GM10248 (cell line): ENCODE data around the gene S100A11.
"Not testable (repeated sequence)": the region's sequence is repeated elsewhere in the genome, so short reads cannot be mapped to it uniquely, and the experiment has no call there.

ENCODE experiments used
- CTCF ChIA-PET: fragments of 300-600 bp; sonication (Branson Sonifier 250); formaldehyde crosslinking; extraction: SDS; loops from one replicate; lab custom pipeline; 2021; ENCODE audit warnings: antibody characterized with exemption; lab: Yijun Ruan, JAX
- POLR2A ChIA-PET: fragments of 350-650 bp; sonication (Branson Sonifier 250); formaldehyde crosslinking; extraction: SDS; loops from one replicate; lab custom pipeline; 2020; ENCODE audit warnings: antibody characterized with exemption; lab: Yijun Ruan, JAX
- DNase-seq: peaks from one replicate; pipeline ENCODE4 v3.0.0; 2012; ENCODE audit errors: extremely low spot score
- TF ChIP-seq, protein P1 (sequence below): IDR thresholded peaks from 2 replicates; pipeline ENCODE4 v1.5.1; 2012; ENCODE audit warnings: mild to moderate bottlenecking, low read depth; ENCODE audit errors: extremely low read depth, missing control alignments, control extremely low read depth

S100A11 gene

DNA sequence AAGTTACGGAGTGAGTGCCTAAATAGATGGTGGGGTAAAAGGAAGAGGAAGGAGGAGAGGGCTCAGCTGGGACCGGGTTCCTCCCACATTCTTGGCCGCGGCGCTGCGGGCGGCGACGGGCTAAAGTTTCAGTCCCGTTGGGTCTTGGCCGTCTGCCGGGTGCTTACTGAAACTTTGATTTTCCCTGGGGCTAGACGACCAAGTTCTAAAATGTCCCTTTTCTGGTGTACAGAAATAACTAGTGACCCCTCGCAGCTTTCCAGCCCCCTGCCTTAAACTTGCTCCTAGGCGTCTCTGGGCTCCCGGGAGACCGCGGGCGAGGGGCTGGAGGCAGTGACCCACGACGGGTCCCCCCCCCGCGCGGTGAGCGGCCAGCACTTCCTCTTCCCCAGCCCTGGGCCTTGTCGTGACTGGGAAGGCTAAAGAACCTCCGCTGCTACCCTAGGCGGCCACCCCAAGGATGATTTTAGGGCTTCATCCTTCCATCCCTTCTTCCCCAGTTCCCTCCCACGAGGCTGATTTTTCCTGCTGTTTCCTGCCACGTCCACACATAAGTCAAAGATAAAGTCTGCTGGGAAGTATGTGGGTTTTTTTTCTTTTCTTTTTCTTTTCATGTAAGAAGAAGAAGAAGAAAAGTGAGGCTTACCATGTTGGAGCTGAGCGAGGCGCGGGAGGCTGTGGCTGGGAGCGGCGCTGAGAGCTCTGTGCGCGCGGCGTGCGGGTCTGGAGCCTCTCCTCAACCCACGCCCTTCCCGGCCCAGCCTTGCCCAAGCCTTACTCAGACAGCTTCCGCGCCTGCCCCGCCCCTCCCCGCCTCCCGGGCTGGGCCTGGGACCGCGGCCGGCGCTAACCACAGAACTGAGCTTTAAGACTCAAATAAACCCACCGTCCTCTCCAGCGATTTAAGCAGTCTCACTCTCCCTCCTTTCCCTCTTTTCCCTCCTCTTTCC is at the start of gene S100A11:
TSS of gene S100A11 (minus strand) at position 738 of the 950 bp plus-strand sequence. CDS start at position 649, 89 bp downstream.
- ChIA-PET POLR2A (no interaction called here), CTCF (interaction anchor here (1.0 to 8.8 kb wide), 6 partner anchors 11 to 422 kb away, joined by 3 to 42 read pairs (median 4); no protein-coding TSS in a partner anchor)
- peak; percentile 66 for DNase-seq
- TF ChIP-seq, protein P1, sequence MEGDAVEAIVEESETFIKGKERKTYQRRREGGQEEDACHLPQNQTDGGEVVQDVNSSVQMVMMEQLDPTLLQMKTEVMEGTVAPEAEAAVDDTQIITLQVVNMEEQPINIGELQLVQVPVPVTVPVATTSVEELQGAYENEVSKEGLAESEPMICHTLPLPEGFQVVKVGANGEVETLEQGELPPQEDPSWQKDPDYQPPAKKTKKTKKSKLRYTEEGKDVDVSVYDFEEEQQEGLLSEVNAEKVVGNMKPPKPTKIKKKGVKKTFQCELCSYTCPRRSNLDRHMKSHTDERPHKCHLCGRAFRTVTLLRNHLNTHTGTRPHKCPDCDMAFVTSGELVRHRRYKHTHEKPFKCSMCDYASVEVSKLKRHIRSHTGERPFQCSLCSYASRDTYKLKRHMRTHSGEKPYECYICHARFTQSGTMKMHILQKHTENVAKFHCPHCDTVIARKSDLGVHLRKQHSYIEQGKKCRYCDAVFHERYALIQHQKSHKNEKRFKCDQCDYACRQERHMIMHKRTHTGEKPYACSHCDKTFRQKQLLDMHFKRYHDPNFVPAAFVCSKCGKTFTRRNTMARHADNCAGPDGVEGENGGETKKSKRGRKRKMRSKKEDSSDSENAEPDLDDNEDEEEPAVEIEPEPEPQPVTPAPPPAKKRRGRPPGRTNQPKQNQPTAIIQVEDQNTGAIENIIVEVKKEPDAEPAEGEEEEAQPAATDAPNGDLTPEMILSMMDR: no peak

DNA sequence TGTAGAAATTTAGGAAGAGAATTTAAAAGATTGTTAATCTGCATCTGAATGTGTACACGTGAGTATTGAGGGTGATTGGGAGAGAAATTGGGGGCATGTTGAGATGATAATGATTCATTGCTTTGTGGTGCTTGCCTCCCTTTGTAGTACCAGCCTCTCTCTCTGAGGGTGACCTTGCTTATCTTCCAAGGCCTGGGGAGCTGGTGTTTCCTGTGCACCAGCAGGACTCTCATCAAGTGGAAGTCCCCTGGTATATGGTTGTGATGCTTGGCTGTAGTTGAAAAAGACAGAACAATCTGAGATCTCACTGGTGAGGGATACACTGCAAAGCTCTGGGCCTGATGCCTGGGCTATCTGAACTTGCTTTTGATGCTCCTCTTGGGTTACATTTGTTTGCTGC is 48.0 kb upstream of the S100A11 start:
- TF ChIP-seq, protein P1: no peak
- POLR2A ChIA-PET: no interaction called here
- CTCF ChIA-PET: no interaction called here
- DNase-seq: no peak

DNA sequence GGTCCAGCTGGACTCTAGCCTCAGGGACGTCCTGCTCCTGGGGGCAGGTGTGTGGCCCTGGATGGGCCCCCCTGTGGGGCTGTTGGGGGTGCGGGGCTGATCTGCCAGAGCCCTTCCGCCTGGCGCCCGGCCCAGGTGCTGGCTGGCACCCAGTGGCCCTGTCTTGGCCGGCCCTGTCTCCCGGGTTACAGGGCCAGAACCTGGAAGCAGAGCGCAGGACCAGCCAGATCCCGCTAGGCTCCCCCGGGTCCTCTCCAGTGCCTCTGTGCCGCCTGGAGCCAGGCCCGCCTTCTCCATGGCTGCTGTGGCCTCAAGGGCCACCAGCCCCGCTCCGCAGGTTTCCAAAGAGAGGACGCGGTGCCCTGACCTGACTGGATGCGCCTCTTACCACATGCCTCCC is 44.2 kb upstream of the S100A11 start:
- DNase-seq, POLR2A ChIA-PET, CTCF ChIA-PET: not testable (repeated sequence)

DNA sequence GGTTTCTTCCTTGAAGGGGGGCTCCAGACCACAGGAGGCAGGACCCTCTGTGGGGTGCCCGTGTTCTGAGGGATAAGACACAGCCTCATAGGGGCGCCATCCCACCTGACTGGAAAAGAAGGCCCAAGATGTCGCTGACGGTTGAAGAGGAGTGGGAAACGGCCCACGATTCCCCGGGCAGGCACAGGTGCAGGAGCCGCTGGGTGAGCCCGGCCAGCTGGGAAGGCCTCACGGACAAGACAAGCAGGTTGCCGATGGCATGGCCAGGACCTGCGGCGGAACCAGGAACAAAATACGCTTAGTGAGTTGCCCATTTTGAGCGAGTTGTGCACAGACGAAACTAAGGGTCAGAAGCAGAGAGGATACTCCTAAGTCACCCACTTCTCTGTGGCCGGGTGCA is 43.7 kb upstream of the S100A11 start:
- DNase-seq, POLR2A ChIA-PET, CTCF ChIA-PET: not testable (repeated sequence)

DNA sequence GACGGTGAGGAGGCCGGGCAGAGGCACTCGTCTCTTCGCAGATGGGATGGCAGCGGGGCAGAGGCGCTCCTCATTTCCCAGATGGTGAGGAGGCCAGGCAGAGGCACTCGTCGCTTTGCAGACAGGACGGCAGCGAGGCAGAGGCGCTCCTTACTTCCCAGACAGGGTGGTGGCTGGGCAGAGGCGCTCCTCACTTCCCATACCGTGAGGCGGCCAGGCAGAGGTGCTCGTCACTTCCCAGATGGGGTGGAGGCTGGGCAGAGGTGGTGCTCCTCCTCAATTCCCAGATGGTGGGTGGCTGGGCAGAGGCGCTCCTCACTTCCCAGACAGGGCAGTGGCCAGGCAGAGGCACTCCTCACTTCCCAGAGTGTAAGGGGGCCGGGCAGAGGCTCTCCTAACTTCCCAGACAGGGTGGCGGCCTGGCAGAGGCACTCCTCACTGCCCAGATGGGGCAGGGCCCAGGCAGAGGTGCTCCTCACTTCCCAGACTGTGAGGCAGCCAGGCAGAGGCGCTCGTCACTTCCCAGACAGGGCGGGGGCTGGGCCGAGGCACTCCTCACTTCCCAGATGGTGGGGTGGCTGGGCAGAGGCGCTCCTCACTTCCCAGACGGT is 42.1 kb upstream of the S100A11 start:
- POLR2A ChIA-PET: no interaction called here
- TF ChIP-seq, protein P1: no peak

DNA sequence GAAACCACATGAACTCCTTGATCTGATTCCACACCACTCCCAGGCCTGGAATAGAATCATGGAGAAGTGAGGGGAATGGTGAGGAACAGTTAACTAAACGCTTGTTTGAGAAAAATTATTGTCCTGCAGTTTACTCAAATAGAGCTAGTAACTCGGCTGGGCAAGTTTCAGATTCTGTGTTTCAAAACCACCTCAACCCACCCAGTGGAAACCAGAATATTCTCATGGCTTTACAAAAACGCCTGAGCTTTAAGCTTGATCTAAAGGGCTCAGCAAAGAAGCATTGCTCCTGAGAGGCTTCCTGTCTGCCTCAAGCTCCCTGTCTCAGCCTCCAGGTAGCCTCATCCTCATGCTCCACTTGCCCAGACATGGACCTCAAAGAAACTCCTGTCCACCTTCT is 35.5 kb upstream of the S100A11 start:
- TF ChIP-seq, protein P1: no peak
- DNase-seq: no peak
- CTCF ChIA-PET: interaction anchor here (1.0 to 1.1 kb wide), 2 partner anchors 19 to 114 kb away, joined by 3 read pairs; no protein-coding TSS in a partner anchor
- POLR2A ChIA-PET: no interaction called here

More for the DNA sequence above, 42.1 kb upstream of the S100A11 start:
- DNase-seq: no peak
- CTCF ChIA-PET: no interaction called here

DNA sequence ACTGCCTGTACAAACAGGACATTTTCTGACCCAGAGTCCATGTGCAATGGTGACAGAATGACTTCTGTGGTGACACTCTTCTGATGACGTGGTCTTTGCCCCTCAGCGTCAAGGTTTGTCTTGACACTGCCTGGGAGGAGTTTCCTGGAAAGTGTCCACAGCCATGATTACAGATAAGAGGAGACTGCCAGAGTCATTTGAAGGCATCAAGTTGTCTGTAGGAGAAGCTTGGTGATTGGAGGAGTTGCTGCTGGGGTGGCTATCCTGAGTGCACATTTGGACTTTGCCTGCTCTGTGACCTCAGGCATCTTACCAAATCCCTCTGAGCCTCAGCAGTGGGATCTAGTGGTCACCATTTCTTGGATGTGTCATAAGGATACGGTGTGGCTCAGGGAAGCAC is 34.3 kb upstream of the S100A11 start:
- CTCF ChIA-PET: no interaction called here
- DNase-seq: no peak
- POLR2A ChIA-PET: no interaction called here
- TF ChIP-seq, protein P1: no peak
